DND-41 (cell line): ENCODE data around the gene OR5T1.

Experiments
- EZH2 ChIP-seq: IDR thresholded peaks from 3 replicates; pipeline ENCODE4 v1.6.1; 2012; ENCODE audit warnings: borderline replicate concordance, low read depth, mild to moderate bottlenecking, moderate library complexity, low read length, inconsistent platforms; ENCODE audit not compliant: severe bottlenecking
- TF ChIP-seq, protein P1 (sequence below): IDR thresholded peaks from 2 replicates; pipeline ENCODE4 v1.5.1; 2012; ENCODE audit warnings: borderline replicate concordance, low read length, moderate library complexity, mild to moderate bottlenecking; ENCODE audit not compliant: poor library complexity, severe bottlenecking; ENCODE audit errors: extremely low read depth

DNA sequence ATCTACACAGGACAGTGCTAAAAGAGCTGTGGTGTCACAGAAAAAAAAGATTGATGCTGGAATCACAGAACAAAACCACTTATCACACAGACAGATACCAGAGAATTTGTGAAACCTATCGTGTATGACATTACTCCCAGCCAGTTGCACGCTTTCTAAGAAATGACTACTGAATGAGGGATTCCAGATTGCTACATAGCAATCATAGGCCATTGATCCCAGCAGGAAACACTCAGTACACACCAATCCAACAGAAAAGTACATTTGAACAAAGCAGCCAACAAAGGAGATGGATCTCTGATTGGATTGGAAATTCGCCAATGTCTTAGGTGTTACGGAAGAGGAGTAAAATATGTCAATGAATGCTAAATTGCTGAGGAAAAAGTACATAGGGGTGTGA, 22.9 kb downstream of the OR5T1 start:
- TF ChIP-seq, protein P1, sequence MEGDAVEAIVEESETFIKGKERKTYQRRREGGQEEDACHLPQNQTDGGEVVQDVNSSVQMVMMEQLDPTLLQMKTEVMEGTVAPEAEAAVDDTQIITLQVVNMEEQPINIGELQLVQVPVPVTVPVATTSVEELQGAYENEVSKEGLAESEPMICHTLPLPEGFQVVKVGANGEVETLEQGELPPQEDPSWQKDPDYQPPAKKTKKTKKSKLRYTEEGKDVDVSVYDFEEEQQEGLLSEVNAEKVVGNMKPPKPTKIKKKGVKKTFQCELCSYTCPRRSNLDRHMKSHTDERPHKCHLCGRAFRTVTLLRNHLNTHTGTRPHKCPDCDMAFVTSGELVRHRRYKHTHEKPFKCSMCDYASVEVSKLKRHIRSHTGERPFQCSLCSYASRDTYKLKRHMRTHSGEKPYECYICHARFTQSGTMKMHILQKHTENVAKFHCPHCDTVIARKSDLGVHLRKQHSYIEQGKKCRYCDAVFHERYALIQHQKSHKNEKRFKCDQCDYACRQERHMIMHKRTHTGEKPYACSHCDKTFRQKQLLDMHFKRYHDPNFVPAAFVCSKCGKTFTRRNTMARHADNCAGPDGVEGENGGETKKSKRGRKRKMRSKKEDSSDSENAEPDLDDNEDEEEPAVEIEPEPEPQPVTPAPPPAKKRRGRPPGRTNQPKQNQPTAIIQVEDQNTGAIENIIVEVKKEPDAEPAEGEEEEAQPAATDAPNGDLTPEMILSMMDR = no peak
- no peak for TF ChIP-seq EZH2
